Uterus (tissue), 4 donors: ENCODE measurements around the gene COG7. TPM values are rescaled to one million over a fixed set of nuclear protein-coding genes. Genes with fewer than 3 reads are reported as not detected.

Source experiments
- DNase-seq, 2 donors: peaks; one replicate each; pipeline ENCODE4 v3.0.0-alpha.2; 2019 to 2020
- H3K27ac ChIP-seq, 2 donors: fragments of 200-600 bp; sonication (generic); 1 replicate in 1 of 2; 2 replicates in 1 of 2; pipeline ENCODE4 v1.5.1; 2016 to 2018
- H3K27me3 ChIP-seq, 2 donors: fragments of 200-600 bp; sonication (generic); one replicate each; pipeline ENCODE4 v1.5.1; 2018 to 2019; ENCODE audit warnings: control low read depth in 1 of 2
- H3K36me3 ChIP-seq, 2 donors: fragments of 200-600 bp; sonication (generic); one replicate each; pipeline ENCODE4 v1.5.1; 2019; ENCODE audit warnings: control low read depth in 1 of 2
- H3K4me1 ChIP-seq, 2 donors: fragments of 200-600 bp; sonication (generic); one replicate each; pipeline ENCODE4 v1.5.1; 2018 to 2019; ENCODE audit warnings: control low read depth in 1 of 2
- H3K4me3 ChIP-seq, 2 donors: fragments of 200-600 bp; sonication (generic); 1 replicate in 1 of 2; 2 replicates in 1 of 2; pipeline ENCODE4 v1.5.1; 2018 to 2019; ENCODE audit warnings: mild to moderate bottlenecking in 1 of 2
- H3K9me3 ChIP-seq, 2 donors: fragments of 200-600 bp; sonication (generic); one replicate each; pipeline ENCODE4 v1.5.1; 2019; ENCODE audit warnings: control low read depth in 1 of 2
- POLR2A ChIP-seq, 2 donors: fragments of 450-650 bp; IDR thresholded peaks; one replicate each; pipeline ENCODE4 v1.6.1; 2016; ENCODE audit warnings: antibody characterized with exemption in 2 of 2, mild to moderate bottlenecking in 1 of 2, moderate library complexity in 1 of 2
- intact Hi-C: fragments of 100-400 bp; cut with DNase I; formaldehyde crosslinking; loops from one replicate; pipeline ENCODE4 v1.15.1; 2023; ENCODE audit warnings: low total_unique reads
- total RNA-seq, 4 donors: library from RNA; depleted of rRNA in 3 of 4; stranded (reverse); fragments of >200 nt in 3 of 4; gene quantifications; one replicate each; pipeline versions ENCODE4 v1.1.0 to v1.2.4, GENCODE V29; 2014 to 2023
- TF ChIP-seq, protein P1 (sequence below), 4 experiments: fragments of 200-600 bp in 2 of 4; fragments of 450-650 bp in 2 of 4; sonication (generic) in 2 of 4; IDR thresholded peaks; one replicate each; pipeline ENCODE4 v1.5.1; 2016 to 2019; ENCODE audit warnings: antibody characterized with exemption in 4 of 4, mild to moderate bottlenecking in 2 of 4, moderate library complexity in 1 of 4
- donor health status: DM: yes; HTN: yes; CAD: no.

Gene COG7
- total RNA-seq, 4 donors from 2014 or later = 11.5 to 393 (median 32.2) TPM

- DNase-seq = no peak
- intact Hi-C loops = no loop called here
These were observed 96.0 kb downstream of the COG7 start for GRCh38 chr16:23356941-23357340.

GRCh38 chr16:23355106-23355670 is 97.8 kb downstream of the COG7 start:
- intact Hi-C loops = no loop called here
- DNase-seq = no peak

More at GRCh38 chr16:23356941-23357340, 96.0 kb downstream of the COG7 start:
- no peaks in the 10 kb centered on the region for H3K4me1 ChIP-seq
- TF ChIP-seq, protein P1, sequence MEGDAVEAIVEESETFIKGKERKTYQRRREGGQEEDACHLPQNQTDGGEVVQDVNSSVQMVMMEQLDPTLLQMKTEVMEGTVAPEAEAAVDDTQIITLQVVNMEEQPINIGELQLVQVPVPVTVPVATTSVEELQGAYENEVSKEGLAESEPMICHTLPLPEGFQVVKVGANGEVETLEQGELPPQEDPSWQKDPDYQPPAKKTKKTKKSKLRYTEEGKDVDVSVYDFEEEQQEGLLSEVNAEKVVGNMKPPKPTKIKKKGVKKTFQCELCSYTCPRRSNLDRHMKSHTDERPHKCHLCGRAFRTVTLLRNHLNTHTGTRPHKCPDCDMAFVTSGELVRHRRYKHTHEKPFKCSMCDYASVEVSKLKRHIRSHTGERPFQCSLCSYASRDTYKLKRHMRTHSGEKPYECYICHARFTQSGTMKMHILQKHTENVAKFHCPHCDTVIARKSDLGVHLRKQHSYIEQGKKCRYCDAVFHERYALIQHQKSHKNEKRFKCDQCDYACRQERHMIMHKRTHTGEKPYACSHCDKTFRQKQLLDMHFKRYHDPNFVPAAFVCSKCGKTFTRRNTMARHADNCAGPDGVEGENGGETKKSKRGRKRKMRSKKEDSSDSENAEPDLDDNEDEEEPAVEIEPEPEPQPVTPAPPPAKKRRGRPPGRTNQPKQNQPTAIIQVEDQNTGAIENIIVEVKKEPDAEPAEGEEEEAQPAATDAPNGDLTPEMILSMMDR (IDR thresholded peaks at IDR 0.05) = no peak
- no peak for TF ChIP-seq POLR2A (IDR thresholded peaks at IDR 0.05)
- H3K27ac ChIP-seq = no peak overlapping the region
- H3K36me3 ChIP-seq = no peaks in the 10 kb centered on the region
- H3K27me3 ChIP-seq = no peaks in the 10 kb centered on the region
- no peaks in the 10 kb centered on the region for H3K9me3 ChIP-seq
- H3K4me3 ChIP-seq = no peak overlapping the region

DNA sequence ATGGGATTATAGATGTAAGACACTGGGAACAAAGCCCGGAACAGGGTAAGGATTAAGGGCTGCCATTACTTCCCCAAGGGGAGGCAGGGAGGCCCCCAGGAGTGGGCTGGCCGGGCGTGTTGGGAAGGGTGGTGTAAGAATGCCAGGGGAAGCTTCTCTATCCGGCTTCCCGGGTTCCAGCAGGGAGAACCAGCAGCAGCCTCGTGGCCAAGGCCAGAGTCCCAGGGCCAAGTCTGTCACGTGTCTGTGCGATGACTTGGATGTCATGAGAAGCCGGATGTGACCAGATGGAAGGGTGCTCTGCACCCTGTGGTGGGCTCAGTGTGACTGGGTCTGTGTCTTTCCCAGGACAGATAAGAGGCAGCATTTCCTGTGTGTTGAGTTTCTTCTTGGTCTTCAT is 98.7 kb downstream of the COG7 start:
- Histone ChIP-seq H3K9me3 (no peaks in the 10 kb centered on the region), H3K27me3 (no peaks in the 10 kb centered on the region), H3K27ac (no peak overlapping the region), H3K4me3 (no peak overlapping the region), H3K4me1 (no peaks in the 10 kb centered on the region), H3K36me3 (no peaks in the 10 kb centered on the region)
- no peak for TF ChIP-seq POLR2A (IDR thresholded peaks at IDR 0.05)
- TF ChIP-seq, protein P1 (IDR thresholded peaks at IDR 0.05) = no peak
- intact Hi-C loops = no loop called here
- DNase-seq = no peak

More at GRCh38 chr16:23355106-23355670, 97.8 kb downstream of the COG7 start:
- no peak for TF ChIP-seq POLR2A (IDR thresholded peaks at IDR 0.05)
- TF ChIP-seq, protein P1 (IDR thresholded peaks at IDR 0.05) = no peak
- Histone ChIP-seq H3K4me3 (no peak overlapping the region), H3K27me3 (no peaks in the 10 kb centered on the region), H3K27ac (no peak overlapping the region), H3K4me1 (no peaks in the 10 kb centered on the region), H3K9me3 (no peaks in the 10 kb centered on the region), H3K36me3 (no peaks in the 10 kb centered on the region)

DNA sequence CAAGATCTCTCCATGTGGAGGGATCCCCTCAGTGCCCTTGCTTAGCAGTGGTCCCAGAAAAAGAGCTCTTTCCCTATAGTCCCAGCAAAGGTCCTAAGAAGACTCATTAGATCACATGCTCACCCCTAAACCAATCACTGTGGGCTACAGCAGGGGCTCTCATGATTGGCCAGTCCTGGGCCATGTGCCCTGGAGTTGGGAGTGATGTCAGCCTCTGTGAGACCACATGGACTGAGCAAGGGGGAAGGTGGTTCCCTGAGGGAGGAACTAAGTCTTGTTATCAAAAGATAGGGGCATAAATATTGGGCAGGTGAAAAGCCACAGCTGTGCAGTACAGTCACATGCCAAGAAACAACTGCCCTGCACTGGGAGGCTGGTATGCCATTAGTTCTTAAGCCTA is 99.5 kb downstream of the COG7 start:
- Histone ChIP-seq H3K4me1 (no peaks in the 10 kb centered on the region), H3K27me3 (no peaks in the 10 kb centered on the region)
- DNase-seq = no peak

GRCh38 chr16:23351360-23351759 is 101.6 kb downstream of the COG7 start:
- H3K4me1 ChIP-seq = no peaks in the 10 kb centered on the region
- DNase-seq = no peak
- H3K4me3 ChIP-seq = no peak overlapping the region
- no peaks in the 10 kb centered on the region for H3K9me3 ChIP-seq
- no peaks in the 10 kb centered on the region for H3K36me3 ChIP-seq
- no peaks in the 10 kb centered on the region for H3K27me3 ChIP-seq
- intact Hi-C loops = no loop called here
- TF ChIP-seq, protein P1 (IDR thresholded peaks at IDR 0.05) = no peak
- no peak for TF ChIP-seq POLR2A (IDR thresholded peaks at IDR 0.05)
- no peak overlapping the region for H3K27ac ChIP-seq

More for the DNA sequence above, 99.5 kb downstream of the COG7 start:
- Histone ChIP-seq H3K4me3 (no peak overlapping the region), H3K27ac (no peak overlapping the region), H3K9me3 (no peaks in the 10 kb centered on the region), H3K36me3 (no peaks in the 10 kb centered on the region)
- intact Hi-C loops = no loop called here
- no peak for TF ChIP-seq POLR2A (IDR thresholded peaks at IDR 0.05)
- TF ChIP-seq, protein P1 (IDR thresholded peaks at IDR 0.05) = no peak
